GM19455 (cell line): ENCODE data around the gene TCF21.
"Not testable (repeated sequence)": the region's sequence is repeated elsewhere in the genome, so short reads cannot be mapped to it uniquely, and the experiment has no call there.

Experiments
- ATAC-seq: cut with Tn5 transposase; IDR thresholded peaks from one replicate; pipeline ENCODE4 v1.9.1; 2021; ENCODE audit not compliant: unreplicated experiment

The TCF21 gene

GRCh38 chr6:133921249-133921859 lies 32.4 kb downstream of the TCF21 start:
- peak; percentile 56 for ATAC-seq

GRCh38 chr6:133923938-133924593 lies 35.2 kb downstream of the TCF21 start:
- ATAC-seq = peak; percentile 77

- ATAC-seq = not testable (repeated sequence)
Measured at GRCh38 chr6:133931221-133931620, 42.3 kb downstream of the TCF21 start.

GRCh38 chr6:133936352-133936751 lies 47.4 kb downstream of the TCF21 start:
- not testable (repeated sequence) for ATAC-seq

- ATAC-seq = no peak
Measured at GRCh38 chr6:133937909-133938308, 49.0 kb downstream of the TCF21 start.

GRCh38 chr6:133938533-133938932 lies 49.6 kb downstream of the TCF21 start:
- no peak for ATAC-seq

- ATAC-seq = no peak
Measured at GRCh38 chr6:133939778-133940667, 51.1 kb downstream of the TCF21 start.
